BLaER1 (cell line): ENCODE results near the gene FANCB.
A peak's percentile ranks its signal among the peaks of the same experiment; 100 is the strongest.

Source experiments
- H3K27ac ChIP-seq: shearing (Covaris generic); formaldehyde crosslinking; 2 replicates; pipeline ENCODE4 v1.8.1; 2022
- H3K27me3 ChIP-seq: shearing (Covaris generic); formaldehyde crosslinking; 2 replicates; pipeline ENCODE4 v1.8.1; 2022
- H3K36me3 ChIP-seq: shearing (Covaris generic); formaldehyde crosslinking; 2 replicates; pipeline ENCODE4 v1.8.1; 2022
- H3K4me1 ChIP-seq: shearing (Covaris generic); formaldehyde crosslinking; 2 replicates; pipeline ENCODE4 v1.8.1; 2022
- H3K4me2 ChIP-seq: shearing (Covaris generic); formaldehyde crosslinking; 2 replicates; pipeline ENCODE4 v1.8.1; 2022
- H3K4me3 ChIP-seq: shearing (Covaris generic); formaldehyde crosslinking; 2 replicates; pipeline ENCODE4 v1.8.1; 2022
- H3K9ac ChIP-seq: shearing (Covaris generic); formaldehyde crosslinking; 2 replicates; pipeline ENCODE4 v1.8.1; 2022
- H3K9me3 ChIP-seq: shearing (Covaris generic); formaldehyde crosslinking; 2 replicates; pipeline ENCODE4 v1.8.1; 2022
- H4K20me1 ChIP-seq: shearing (Covaris generic); formaldehyde crosslinking; 2 replicates; pipeline ENCODE4 v1.8.1; 2022
- Cebpa-rat ChIP-seq: shearing (Covaris generic); IDR thresholded peaks from 2 replicates; pipeline ENCODE4 v1.8.1; 2022

The FANCB gene

DNA sequence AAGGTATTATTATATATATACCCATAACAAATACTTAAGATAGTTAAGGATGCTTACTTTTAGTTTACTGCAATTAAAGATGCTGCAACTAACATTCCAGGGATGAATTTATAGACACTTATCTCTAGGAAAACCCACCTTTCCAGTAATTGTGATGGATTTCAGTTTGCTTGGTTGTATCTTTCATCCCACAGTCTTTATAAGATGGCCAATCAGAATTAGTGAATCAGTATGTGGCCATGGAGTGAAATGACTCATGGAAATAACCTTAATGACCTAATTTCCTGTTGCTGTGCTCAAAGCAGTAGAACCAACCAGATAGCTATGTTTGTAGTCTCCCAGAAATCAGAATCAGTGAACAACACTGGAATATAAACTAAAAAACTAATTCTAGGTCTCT lies 26.7 kb upstream of the FANCB start:
- Histone ChIP-seq H3K9me3 (peaks cover 6% of the 10 kb centered on the region), H3K27me3 (peaks cover 60% of the 10 kb centered on the region), H3K4me3 (no peak overlapping the region), H3K9ac (no peak overlapping the region), H3K27ac (no peak overlapping the region), H3K4me1 (no peaks in the 10 kb centered on the region), H4K20me1 (peaks cover 14% of the 10 kb centered on the region; the same call in 1 of the 2 replicates), H3K4me2 (no peak overlapping the region), H3K36me3 (0 out of 2 replicates have a peak, but pooled peaks cover 7% of the 10 kb centered on the region)
- no peak for TF ChIP-seq Cebpa-rat

DNA sequence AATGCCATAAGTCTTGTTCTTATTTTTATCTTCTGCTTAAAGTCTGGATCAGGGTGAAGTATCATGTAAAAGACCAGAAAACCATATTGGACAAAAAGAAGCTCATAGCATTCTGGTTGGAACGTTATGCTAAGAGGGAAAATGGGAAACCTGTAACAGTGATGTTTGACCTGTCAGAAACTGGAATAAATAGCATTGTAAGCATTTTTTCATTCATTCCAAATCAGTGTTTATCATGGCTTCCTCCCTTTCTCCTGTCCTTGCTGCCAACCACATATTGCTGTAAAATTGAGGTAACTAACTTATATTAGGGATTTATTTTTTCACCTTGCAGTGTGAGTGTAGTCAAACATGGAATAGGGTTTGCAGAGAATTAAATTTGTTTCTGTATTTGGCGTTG lies 24.2 kb upstream of the FANCB start:
- no peak overlapping the region for H3K9ac ChIP-seq
- H3K27me3 ChIP-seq, result peaks cover 67% of the 10 kb centered on the region
- peaks cover 14% of the 10 kb centered on the region; the same call in 1 of the 2 replicates for H4K20me1 ChIP-seq
- no peaks in the 10 kb centered on the region for H3K4me1 ChIP-seq
- H3K27ac ChIP-seq, result no peak overlapping the region
- no peak for TF ChIP-seq Cebpa-rat
- no peaks in the 10 kb centered on the region for H3K9me3 ChIP-seq
- no peak overlapping the region for H3K4me3 ChIP-seq
- 0 out of 2 replicates have a peak, but pooled peaks cover 7% of the 10 kb centered on the region for H3K36me3 ChIP-seq
- H3K4me2 ChIP-seq, result no peak overlapping the region

DNA sequence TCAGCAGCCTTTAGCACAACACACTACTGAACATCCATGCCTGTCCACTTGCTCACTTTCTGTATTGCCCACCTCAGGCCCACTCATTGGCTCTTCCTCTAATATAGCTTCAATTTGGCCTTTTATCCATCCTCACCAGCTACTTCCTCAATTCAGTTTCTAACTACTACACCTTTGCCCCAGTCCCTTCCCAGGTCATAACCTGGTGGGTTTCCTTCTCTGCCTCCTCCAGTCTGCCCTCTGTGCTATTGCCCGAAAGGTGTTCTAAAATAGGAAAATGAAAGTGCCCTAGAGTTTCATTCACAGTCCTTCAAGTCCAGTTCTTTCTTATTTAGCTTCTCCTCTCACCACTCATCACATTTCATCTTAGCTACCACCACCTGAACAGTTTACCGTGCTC lies 23.4 kb upstream of the FANCB start:
- Histone ChIP-seq H3K9me3 (no peaks in the 10 kb centered on the region), H3K27me3 (peaks cover 67% of the 10 kb centered on the region), H3K4me3 (no peak overlapping the region), H3K9ac (no peak overlapping the region), H3K36me3 (0 out of 2 replicates have a peak, but pooled peaks cover 7% of the 10 kb centered on the region), H3K27ac (no peak overlapping the region), H3K4me1 (no peaks in the 10 kb centered on the region), H4K20me1 (peaks cover 14% of the 10 kb centered on the region; the same call in 1 of the 2 replicates), H3K4me2 (no peak overlapping the region)
- TF ChIP-seq Cebpa-rat, result no peak

DNA sequence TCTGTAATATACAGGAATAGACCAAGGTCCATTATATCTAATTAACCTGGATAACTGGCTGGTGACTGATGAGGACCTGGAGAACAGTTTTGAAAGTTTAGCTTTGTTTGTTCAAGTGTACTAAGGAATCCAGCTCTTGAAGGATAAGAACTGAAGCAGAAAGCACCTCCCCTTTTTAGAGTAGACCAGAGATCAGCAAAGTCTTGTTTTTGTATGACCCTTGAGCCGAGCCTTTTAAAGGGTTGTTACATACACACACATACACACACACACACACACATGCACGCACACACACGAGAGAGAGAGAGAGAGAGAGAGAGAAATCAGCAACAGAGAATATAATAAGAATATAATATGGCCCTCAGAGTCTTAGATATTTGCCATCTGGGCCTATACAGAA lies 13.4 kb upstream of the FANCB start:
- H3K9ac ChIP-seq, result no peak overlapping the region
- peaks cover 25% of the 10 kb centered on the region for H4K20me1 ChIP-seq
- H3K4me2 ChIP-seq, result no peak overlapping the region
- H3K27ac ChIP-seq, result no peak overlapping the region
- H3K9me3 ChIP-seq, result no peaks in the 10 kb centered on the region
- H3K36me3 ChIP-seq, result no peaks in the 10 kb centered on the region
- TF ChIP-seq Cebpa-rat, result no peak
- H3K4me1 ChIP-seq, result no peaks in the 10 kb centered on the region
- no peak overlapping the region for H3K4me3 ChIP-seq
- H3K27me3 ChIP-seq, result peaks cover 82% of the 10 kb centered on the region

DNA sequence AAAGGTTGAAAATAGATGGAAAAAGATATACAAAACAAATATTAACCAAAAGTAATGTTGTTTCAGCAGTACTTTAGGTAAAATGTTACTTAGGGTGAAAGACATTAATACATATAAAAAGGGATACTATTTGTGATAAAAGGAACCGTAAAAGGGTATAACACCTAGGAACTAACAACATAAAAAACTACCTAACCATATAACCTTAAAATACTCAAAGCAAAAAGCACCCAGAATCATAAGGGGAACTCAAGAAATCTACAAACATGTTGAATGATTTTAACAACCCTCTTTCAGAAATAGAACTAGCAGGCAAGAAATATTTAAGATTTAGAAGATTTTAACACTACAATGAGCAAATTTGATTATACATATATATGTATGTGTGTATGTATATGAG lies 11.8 kb upstream of the FANCB start:
- no peaks in the 10 kb centered on the region for H3K9me3 ChIP-seq
- H4K20me1 ChIP-seq, result peaks cover 20% of the 10 kb centered on the region
- H3K36me3 ChIP-seq, result no peaks in the 10 kb centered on the region
- peaks cover 69% of the 10 kb centered on the region for H3K27me3 ChIP-seq
- H3K9ac ChIP-seq, result no peak overlapping the region
- H3K27ac ChIP-seq, result no peak overlapping the region
- no peak overlapping the region for H3K4me2 ChIP-seq
- H3K4me3 ChIP-seq, result no peak overlapping the region
- TF ChIP-seq Cebpa-rat, result no peak
- H3K4me1 ChIP-seq, result no peaks in the 10 kb centered on the region

DNA sequence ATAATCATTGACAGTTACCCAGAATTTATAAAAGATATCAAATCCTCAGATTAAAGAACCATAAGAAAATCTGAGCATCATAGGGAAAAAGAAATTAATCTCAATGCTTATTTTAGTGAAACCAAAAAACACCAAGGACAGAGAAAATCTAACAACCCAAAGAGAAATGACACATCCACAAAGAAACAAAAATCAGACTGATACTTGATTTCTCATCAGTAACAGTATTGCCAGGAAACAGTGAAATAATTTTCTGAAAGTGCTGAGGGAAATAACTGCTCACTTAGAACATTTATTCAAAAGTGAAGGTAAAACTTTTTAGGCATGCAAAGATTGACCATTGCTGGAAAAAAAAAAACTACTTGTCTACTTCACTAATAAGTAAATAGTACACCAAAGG lies 11.0 kb upstream of the FANCB start:
- peaks cover 68% of the 10 kb centered on the region for H3K27me3 ChIP-seq
- H3K4me1 ChIP-seq, result no peaks in the 10 kb centered on the region
- no peak overlapping the region for H3K4me2 ChIP-seq
- H3K9ac ChIP-seq, result no peak overlapping the region
- TF ChIP-seq Cebpa-rat, result no peak
- no peaks in the 10 kb centered on the region for H3K36me3 ChIP-seq
- H3K27ac ChIP-seq, result no peak overlapping the region
- H4K20me1 ChIP-seq, result peaks cover 20% of the 10 kb centered on the region; the same call in 1 of the 2 replicates
- no peaks in the 10 kb centered on the region for H3K9me3 ChIP-seq
- H3K4me3 ChIP-seq, result no peak overlapping the region

DNA sequence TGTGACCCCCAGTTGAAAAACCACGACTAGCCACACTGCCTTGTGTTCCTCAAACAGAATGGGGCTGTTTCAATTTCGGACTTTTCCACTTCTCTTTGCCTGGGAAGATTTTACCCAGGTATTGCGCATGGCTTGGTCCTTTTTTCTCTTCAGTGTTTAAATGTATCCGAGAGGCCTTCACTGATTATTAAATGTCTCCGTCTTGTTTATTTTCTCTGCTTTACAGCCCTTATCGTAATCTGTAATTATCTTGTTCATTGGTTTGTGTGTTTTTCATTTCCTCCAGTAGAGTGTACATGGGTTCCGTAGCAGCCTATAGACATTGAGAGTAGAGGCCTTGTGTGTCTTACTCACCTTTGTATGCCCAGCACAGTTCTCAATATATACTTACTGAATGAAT lies 2.8 kb upstream of the FANCB start:
- Histone ChIP-seq H3K9me3 (no peaks in the 10 kb centered on the region), H3K4me2 (no peak overlapping the region), H4K20me1 (peaks cover 13% of the 10 kb centered on the region; the same call in 1 of the 2 replicates), H3K4me1 (peaks cover 7% of the 10 kb centered on the region; the same call in 1 of the 2 replicates), H3K4me3 (no peak overlapping the region), H3K9ac (no peak overlapping the region), H3K36me3 (no peaks in the 10 kb centered on the region), H3K27ac (no peak overlapping the region), H3K27me3 (peaks cover 33% of the 10 kb centered on the region)
- no peak for TF ChIP-seq Cebpa-rat

DNA sequence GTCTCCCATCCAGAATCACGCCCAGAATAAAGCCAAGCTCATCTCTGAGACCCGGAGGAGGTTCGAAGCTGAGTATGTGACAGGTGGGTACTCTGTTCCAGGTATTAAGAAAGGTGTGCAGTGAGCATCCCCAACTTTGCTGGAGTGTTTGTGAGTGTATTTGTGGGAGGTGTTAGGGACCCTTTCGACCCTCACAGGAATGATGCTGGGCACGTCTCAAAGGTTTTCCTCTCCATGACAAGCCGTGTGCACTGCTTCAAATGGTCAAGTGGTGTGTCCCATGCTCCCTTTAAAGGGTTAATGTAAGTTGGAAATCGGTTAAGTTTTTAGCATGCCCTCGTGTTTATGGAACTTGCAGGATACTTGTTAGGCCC lies 794 bp upstream of the FANCB start:
- no peaks in the 10 kb centered on the region for H3K36me3 ChIP-seq
- peaks cover 7% of the 10 kb centered on the region; the same call in 1 of the 2 replicates for H3K4me1 ChIP-seq
- H3K4me2 ChIP-seq, result peak overlapping the region; percentile 77
- H3K9ac ChIP-seq, result peak overlapping the region; percentile 78
- TF ChIP-seq Cebpa-rat, result no peak
- peaks cover under 1% of the 10 kb centered on the region; the same call in 1 of the 2 replicates for H4K20me1 ChIP-seq
- peaks cover 24% of the 10 kb centered on the region for H3K27me3 ChIP-seq
- H3K4me3 ChIP-seq, result peak overlapping the region; percentile 74
- peak overlapping the region; percentile 41; the same call in 1 of the 2 replicates for H3K27ac ChIP-seq
- H3K9me3 ChIP-seq, result no peaks in the 10 kb centered on the region

DNA sequence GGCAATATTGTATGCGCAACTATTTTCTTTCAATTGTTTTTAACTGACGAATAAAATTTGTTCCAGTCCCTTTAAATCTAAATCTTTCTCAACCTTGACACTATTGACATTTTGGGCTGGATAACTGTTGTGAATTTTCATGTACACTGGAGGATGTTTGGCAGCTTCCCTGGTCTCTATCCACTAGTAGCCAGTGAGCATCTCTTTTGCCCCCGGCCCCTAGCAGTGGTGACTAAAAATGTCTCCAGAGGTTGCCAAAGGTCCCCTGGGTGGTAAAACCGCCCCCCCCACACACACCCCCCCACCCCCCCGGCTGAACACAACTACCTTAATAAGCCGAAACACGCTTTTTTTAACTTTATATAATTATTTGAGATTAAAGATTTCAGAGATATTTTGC lies 514 bp downstream of the FANCB start:
- Histone ChIP-seq H3K27me3 (peaks cover 28% of the 10 kb centered on the region), H3K4me3 (peak overlapping the region; percentile 74), H3K9me3 (peaks cover 12% of the 10 kb centered on the region), H3K36me3 (no peaks in the 10 kb centered on the region), H3K4me1 (peaks cover 7% of the 10 kb centered on the region; the same call in 1 of the 2 replicates), H3K27ac (peak overlapping the region; percentile 46; the same call in 1 of the 2 replicates), H4K20me1 (no peaks in the 10 kb centered on the region; the same call in 1 of the 2 replicates), H3K9ac (peak overlapping the region; percentile 65; the same call in 1 of the 2 replicates), H3K4me2 (peak overlapping the region; percentile 54)
- no peak for TF ChIP-seq Cebpa-rat

DNA sequence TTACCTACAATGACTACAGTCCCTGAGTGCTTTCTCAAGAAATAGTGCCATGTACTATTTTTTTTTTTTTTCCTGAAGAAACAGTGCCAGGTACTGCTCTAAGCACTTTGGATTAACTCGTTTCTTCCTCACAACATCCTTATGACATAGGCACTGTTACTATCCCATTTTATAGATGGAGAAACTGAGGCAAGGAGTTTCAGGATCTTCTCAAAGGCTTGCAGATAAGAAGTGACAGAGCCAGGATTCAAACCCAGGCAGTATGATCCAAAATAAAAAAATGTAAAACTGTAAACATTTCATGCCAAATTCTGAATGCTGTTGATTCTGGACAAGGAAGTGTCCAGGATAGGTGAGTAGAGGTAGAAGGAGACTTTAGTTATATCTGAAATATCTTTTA lies 1.1 kb downstream of the FANCB start:
- H3K4me3 ChIP-seq, result peak overlapping the region; percentile 74; the same call in 1 of the 2 replicates
- no peak overlapping the region for H3K9ac ChIP-seq
- H3K4me1 ChIP-seq, result peaks cover 7% of the 10 kb centered on the region; the same call in 1 of the 2 replicates
- peak overlapping the region; percentile 50 for H3K4me2 ChIP-seq
- TF ChIP-seq Cebpa-rat, result no peak
- no peak overlapping the region for H3K27ac ChIP-seq
- no peaks in the 10 kb centered on the region for H3K36me3 ChIP-seq
- H3K27me3 ChIP-seq, result peaks cover 26% of the 10 kb centered on the region
- peaks cover 17% of the 10 kb centered on the region for H3K9me3 ChIP-seq
- H4K20me1 ChIP-seq, result no peaks in the 10 kb centered on the region; the same call in 1 of the 2 replicates
